ENCODE results near the gene PPP6C. TPM values are rescaled to one million over a fixed set of nuclear protein-coding genes. Genes with fewer than 3 reads are reported as not detected.
"Not testable (repeated sequence)": the region's sequence is repeated elsewhere in the genome, so short reads cannot be mapped to it uniquely, and the experiment has no call there.

Gene PPP6C
- total RNA-seq, 1 donor from 2014 or later, result 37.9 TPM

DNA sequence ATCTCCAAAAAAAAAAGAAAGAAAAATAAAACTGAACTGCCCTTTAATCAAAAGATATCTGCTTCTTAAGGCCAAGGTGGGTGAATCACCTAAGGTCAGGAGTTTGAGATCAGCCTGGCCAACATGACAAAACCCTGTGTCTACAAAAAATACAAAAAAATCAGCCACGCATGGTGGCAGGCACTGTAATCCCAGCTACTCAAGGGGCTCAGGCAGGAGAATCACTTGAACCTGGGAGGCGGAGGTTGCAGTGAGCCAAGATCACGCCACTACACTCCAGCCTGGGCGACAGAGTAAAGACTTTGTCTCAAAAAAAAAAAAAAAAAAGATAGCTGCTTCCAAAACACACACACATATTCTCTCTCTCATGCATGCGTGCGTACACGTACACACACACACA lies 64.1 kb downstream of the PPP6C start:
- no peak for DNase-seq (ENCODE audit: extremely low spot score, unreplicated experiment)
- no peak overlapping the region for H3K4me3 Mint-ChIP-seq (ENCODE audit: unreplicated experiment)

DNA sequence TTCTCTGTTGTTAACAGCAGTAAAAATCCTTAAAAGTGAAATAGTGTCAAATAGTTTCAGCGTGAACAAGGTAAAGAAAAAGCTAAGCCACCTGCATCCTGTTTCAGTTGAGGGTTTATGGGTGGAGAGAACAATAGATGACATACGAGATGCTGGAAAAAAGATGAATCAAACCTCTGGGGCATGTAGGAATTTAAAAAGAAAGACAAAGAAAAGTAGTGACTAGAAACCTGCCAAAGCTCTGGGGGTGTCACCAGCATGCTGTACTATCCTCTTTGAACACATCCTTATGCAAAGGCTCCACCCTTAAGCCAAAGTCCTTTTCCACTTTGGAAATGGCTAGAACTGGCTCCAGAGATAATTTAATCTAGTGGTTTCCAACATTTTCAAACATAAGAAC lies 68.5 kb downstream of the PPP6C start:
- H3K27ac Mint-ChIP-seq (ENCODE audit: unreplicated experiment), result no peak overlapping the region
- TF ChIP-seq, protein P1, sequence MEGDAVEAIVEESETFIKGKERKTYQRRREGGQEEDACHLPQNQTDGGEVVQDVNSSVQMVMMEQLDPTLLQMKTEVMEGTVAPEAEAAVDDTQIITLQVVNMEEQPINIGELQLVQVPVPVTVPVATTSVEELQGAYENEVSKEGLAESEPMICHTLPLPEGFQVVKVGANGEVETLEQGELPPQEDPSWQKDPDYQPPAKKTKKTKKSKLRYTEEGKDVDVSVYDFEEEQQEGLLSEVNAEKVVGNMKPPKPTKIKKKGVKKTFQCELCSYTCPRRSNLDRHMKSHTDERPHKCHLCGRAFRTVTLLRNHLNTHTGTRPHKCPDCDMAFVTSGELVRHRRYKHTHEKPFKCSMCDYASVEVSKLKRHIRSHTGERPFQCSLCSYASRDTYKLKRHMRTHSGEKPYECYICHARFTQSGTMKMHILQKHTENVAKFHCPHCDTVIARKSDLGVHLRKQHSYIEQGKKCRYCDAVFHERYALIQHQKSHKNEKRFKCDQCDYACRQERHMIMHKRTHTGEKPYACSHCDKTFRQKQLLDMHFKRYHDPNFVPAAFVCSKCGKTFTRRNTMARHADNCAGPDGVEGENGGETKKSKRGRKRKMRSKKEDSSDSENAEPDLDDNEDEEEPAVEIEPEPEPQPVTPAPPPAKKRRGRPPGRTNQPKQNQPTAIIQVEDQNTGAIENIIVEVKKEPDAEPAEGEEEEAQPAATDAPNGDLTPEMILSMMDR (IDR thresholded peaks at IDR 0.05), result no peak
- H3K4me3 Mint-ChIP-seq (ENCODE audit: unreplicated experiment), result no peak overlapping the region
- H3K9me3 Mint-ChIP-seq (ENCODE audit: unreplicated experiment), result no peaks in the 10 kb centered on the region
- no peaks in the 10 kb centered on the region for H3K27me3 Mint-ChIP-seq (ENCODE audit: unreplicated experiment)
- peaks cover 8% of the 10 kb centered on the region for H3K4me1 Mint-ChIP-seq (ENCODE audit: unreplicated experiment)
- peak; percentile 11 for DNase-seq (ENCODE audit: extremely low spot score, unreplicated experiment)
- no peaks in the 10 kb centered on the region for H3K36me3 Mint-ChIP-seq (ENCODE audit: unreplicated experiment)

More for the DNA sequence above, 64.1 kb downstream of the PPP6C start:
- no peaks in the 10 kb centered on the region for H3K27me3 Mint-ChIP-seq (ENCODE audit: unreplicated experiment)
- no peaks in the 10 kb centered on the region for H3K9me3 Mint-ChIP-seq (ENCODE audit: unreplicated experiment)
- no peaks in the 10 kb centered on the region for H3K36me3 Mint-ChIP-seq (ENCODE audit: unreplicated experiment)
- TF ChIP-seq, protein P1 (IDR thresholded peaks at IDR 0.05), result no peak
- no peak overlapping the region for H3K27ac Mint-ChIP-seq (ENCODE audit: unreplicated experiment)
- peaks cover 9% of the 10 kb centered on the region for H3K4me1 Mint-ChIP-seq (ENCODE audit: unreplicated experiment)

DNA sequence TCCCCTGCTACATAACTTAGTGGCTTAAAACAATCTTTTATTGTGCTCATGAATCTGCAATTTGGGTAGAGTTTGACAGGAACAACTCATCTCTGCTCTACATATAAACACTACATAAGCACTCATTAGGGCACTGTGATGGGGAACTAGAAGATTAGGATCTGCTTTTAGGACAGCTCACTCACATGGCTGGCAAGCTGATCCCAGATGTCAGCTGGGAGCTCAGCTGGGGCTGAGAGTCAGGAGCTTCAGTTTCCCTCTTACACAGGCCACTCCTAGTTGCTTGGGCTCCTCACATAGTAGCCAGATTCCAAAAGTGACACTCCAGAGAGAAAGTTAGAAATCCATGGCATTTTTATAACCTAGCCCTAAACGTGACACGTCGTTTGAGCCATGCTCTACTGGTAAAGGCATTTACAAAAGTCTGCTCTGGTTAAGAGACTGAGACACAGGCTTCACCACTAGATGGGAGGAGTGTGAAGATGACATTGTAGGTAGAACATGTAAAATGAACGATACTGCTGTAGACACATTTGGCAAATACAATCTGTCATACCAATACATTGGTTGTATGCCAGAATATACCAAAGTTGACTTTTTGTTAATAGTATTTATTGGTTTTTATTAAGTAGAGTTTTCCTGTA lies 69.8 kb downstream of the PPP6C start:
- Mint-ChIP-seq H3K4me1 (ENCODE audit: unreplicated experiment) (peaks cover 3% of the 10 kb centered on the region), H3K36me3 (ENCODE audit: unreplicated experiment) (no peaks in the 10 kb centered on the region), H3K4me3 (ENCODE audit: unreplicated experiment) (no peak overlapping the region), H3K27me3 (ENCODE audit: unreplicated experiment) (no peaks in the 10 kb centered on the region), H3K9me3 (ENCODE audit: unreplicated experiment) (no peaks in the 10 kb centered on the region), H3K27ac (ENCODE audit: unreplicated experiment) (no peak overlapping the region)
- peak; percentile 15 for DNase-seq (ENCODE audit: extremely low spot score, unreplicated experiment)
- TF ChIP-seq, protein P1 (IDR thresholded peaks at IDR 0.05), result no peak

DNA sequence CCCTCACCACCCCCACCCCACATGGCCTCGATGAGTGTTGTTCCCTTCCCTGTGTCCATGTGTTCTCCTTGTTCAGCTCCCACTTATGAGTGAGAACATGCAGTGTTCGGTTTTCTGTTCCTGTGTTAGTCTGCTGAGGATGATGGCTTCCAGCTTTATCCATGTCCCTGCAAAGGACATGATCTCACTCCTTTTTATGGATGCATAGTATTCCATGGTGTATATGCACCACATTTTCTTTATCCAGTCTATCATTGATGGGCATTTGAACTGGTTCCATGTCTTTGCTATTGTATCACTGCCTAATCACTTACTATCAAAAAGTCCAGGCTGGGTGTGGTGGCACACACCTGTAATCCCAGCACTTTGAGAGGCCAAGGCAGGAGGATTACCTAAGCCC lies 70.9 kb downstream of the PPP6C start:
- not testable (repeated sequence) for H3K36me3 Mint-ChIP-seq (ENCODE audit: unreplicated experiment); H3K4me3 Mint-ChIP-seq (ENCODE audit: unreplicated experiment); H3K27ac Mint-ChIP-seq (ENCODE audit: unreplicated experiment); H3K27me3 Mint-ChIP-seq (ENCODE audit: unreplicated experiment); H3K4me1 Mint-ChIP-seq (ENCODE audit: unreplicated experiment); H3K9me3 Mint-ChIP-seq (ENCODE audit: unreplicated experiment); DNase-seq (ENCODE audit: extremely low spot score, unreplicated experiment)

DNA sequence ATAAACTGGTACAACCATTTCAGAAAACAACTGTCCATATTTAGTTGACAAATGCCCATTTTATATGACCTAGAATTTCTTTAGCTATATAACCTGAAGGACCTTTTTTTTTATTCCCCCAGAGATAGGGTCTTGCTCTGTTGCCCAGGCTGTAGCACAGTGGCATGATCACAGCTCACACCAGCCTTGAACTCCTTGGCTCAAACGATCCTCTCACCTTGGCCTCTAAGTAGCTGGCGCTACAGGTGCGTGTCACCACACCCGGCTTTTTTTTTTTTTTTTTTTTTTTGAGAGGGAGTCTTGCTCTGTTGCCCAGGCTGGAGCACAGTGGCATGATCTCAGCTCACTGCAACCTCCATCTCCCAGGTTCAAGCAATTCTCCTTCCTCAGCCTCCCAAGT lies 75.1 kb downstream of the PPP6C start:
- Mint-ChIP-seq H3K9me3 (ENCODE audit: unreplicated experiment) (peaks cover 26% of the 10 kb centered on the region), H3K36me3 (ENCODE audit: unreplicated experiment) (peaks cover 17% of the 10 kb centered on the region)
- not testable (repeated sequence) for H3K27ac Mint-ChIP-seq (ENCODE audit: unreplicated experiment); DNase-seq (ENCODE audit: extremely low spot score, unreplicated experiment); H3K4me3 Mint-ChIP-seq (ENCODE audit: unreplicated experiment); H3K4me1 Mint-ChIP-seq (ENCODE audit: unreplicated experiment); H3K27me3 Mint-ChIP-seq (ENCODE audit: unreplicated experiment)

DNA sequence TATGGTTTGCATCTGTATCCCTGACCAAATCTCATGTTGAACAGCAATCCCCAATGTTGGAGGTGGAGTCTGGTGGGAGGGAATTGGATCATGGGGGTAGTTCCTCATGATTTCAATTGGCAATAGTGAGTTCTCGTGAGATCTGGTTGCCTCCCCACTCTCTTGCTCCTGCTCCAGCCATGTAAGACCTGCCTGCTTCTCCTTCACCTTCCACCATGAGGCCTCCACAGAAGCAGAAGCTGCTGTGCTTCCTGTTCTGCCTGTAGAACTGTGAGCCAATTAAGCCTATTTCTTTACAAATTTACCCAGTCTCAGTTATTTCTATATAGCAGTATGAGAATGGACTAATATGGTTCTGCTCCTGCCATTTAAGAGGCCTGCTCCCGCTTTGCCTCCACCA lies 79.1 kb downstream of the PPP6C start:
- Mint-ChIP-seq H3K4me3 (ENCODE audit: unreplicated experiment) (no peak overlapping the region), H3K4me1 (ENCODE audit: unreplicated experiment) (peaks cover 4% of the 10 kb centered on the region), H3K36me3 (ENCODE audit: unreplicated experiment) (peaks cover 17% of the 10 kb centered on the region), H3K27me3 (ENCODE audit: unreplicated experiment) (no peaks in the 10 kb centered on the region), H3K9me3 (ENCODE audit: unreplicated experiment) (peaks cover 26% of the 10 kb centered on the region), H3K27ac (ENCODE audit: unreplicated experiment) (no peak overlapping the region)
- TF ChIP-seq, protein P1 (IDR thresholded peaks at IDR 0.05), result no peak
- DNase-seq (ENCODE audit: extremely low spot score, unreplicated experiment), result no peak

DNA sequence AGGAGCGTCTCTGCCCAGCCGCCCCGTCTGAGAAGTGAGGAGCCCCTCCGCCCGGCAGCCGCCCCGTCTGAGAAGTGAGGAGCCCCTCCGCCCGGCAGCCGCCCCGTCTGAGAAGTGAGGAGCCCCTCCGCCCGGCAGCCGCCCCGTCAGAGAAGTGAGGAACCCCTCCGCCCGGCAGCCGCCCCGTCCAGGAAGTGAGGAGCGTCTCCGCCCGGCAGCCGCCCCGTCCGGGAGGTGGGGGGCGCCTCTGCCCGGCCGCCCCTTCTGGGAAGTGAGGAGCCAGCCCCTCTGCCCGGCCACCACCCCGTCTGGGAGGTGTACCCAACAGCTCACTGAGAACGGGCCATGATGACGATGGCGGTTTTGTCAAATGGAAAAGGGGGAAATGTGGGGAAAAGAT lies 81.1 kb downstream of the PPP6C start:
- not testable (repeated sequence) for DNase-seq (ENCODE audit: extremely low spot score, unreplicated experiment); H3K4me3 Mint-ChIP-seq (ENCODE audit: unreplicated experiment); H3K27me3 Mint-ChIP-seq (ENCODE audit: unreplicated experiment); H3K4me1 Mint-ChIP-seq (ENCODE audit: unreplicated experiment); H3K27ac Mint-ChIP-seq (ENCODE audit: unreplicated experiment)
- Mint-ChIP-seq H3K36me3 (ENCODE audit: unreplicated experiment) (peaks cover 17% of the 10 kb centered on the region), H3K9me3 (ENCODE audit: unreplicated experiment) (peaks cover 26% of the 10 kb centered on the region)
